Uterus (tissue), 4 donors: ENCODE measurements around the gene ACSS1. TPM values are rescaled to one million over a fixed set of nuclear protein-coding genes. Genes with fewer than 3 reads are reported as not detected.
"Not testable (repeated sequence)": the region's sequence is repeated elsewhere in the genome, so short reads cannot be mapped to it uniquely, and the experiment has no call there.

Experiments used
- DNase-seq, 2 donors: peaks; one replicate each; pipeline ENCODE4 v3.0.0-alpha.2; 2019 to 2020
- H3K27ac ChIP-seq, 2 donors: fragments of 200-600 bp; sonication (generic); 1 replicate in 1 of 2; 2 replicates in 1 of 2; pipeline ENCODE4 v1.5.1; 2016 to 2018
- H3K27me3 ChIP-seq, 2 donors: fragments of 200-600 bp; sonication (generic); one replicate each; pipeline ENCODE4 v1.5.1; 2018 to 2019; ENCODE audit warnings: control low read depth in 1 of 2
- H3K36me3 ChIP-seq, 2 donors: fragments of 200-600 bp; sonication (generic); one replicate each; pipeline ENCODE4 v1.5.1; 2019; ENCODE audit warnings: control low read depth in 1 of 2
- H3K4me1 ChIP-seq, 2 donors: fragments of 200-600 bp; sonication (generic); one replicate each; pipeline ENCODE4 v1.5.1; 2018 to 2019; ENCODE audit warnings: control low read depth in 1 of 2
- H3K4me3 ChIP-seq, 2 donors: fragments of 200-600 bp; sonication (generic); 1 replicate in 1 of 2; 2 replicates in 1 of 2; pipeline ENCODE4 v1.5.1; 2018 to 2019; ENCODE audit warnings: mild to moderate bottlenecking in 1 of 2
- H3K9me3 ChIP-seq, 2 donors: fragments of 200-600 bp; sonication (generic); one replicate each; pipeline ENCODE4 v1.5.1; 2019; ENCODE audit warnings: control low read depth in 1 of 2
- POLR2A ChIP-seq, 2 donors: fragments of 450-650 bp; IDR thresholded peaks; one replicate each; pipeline ENCODE4 v1.6.1; 2016; ENCODE audit warnings: antibody characterized with exemption in 2 of 2, mild to moderate bottlenecking in 1 of 2, moderate library complexity in 1 of 2
- intact Hi-C: fragments of 100-400 bp; cut with DNase I; formaldehyde crosslinking; loops from one replicate; pipeline ENCODE4 v1.15.1; 2023; ENCODE audit warnings: low total_unique reads
- total RNA-seq, 4 donors: library from RNA; depleted of rRNA in 3 of 4; stranded (reverse); fragments of >200 nt in 3 of 4; gene quantifications; one replicate each; pipeline versions ENCODE4 v1.1.0 to v1.2.4, GENCODE V29; 2014 to 2023
- TF ChIP-seq, protein P1 (sequence below), 4 experiments: fragments of 200-600 bp in 2 of 4; fragments of 450-650 bp in 2 of 4; sonication (generic) in 2 of 4; IDR thresholded peaks; one replicate each; pipeline ENCODE4 v1.5.1; 2016 to 2019; ENCODE audit warnings: antibody characterized with exemption in 4 of 4, mild to moderate bottlenecking in 2 of 4, moderate library complexity in 1 of 4
- donor health status: DM: yes; HTN: yes; CAD: no.

ACSS1 gene
- total RNA-seq, 4 donors from 2014 or later, result 11.8 to 35.1 (median 23.1) TPM

DNA sequence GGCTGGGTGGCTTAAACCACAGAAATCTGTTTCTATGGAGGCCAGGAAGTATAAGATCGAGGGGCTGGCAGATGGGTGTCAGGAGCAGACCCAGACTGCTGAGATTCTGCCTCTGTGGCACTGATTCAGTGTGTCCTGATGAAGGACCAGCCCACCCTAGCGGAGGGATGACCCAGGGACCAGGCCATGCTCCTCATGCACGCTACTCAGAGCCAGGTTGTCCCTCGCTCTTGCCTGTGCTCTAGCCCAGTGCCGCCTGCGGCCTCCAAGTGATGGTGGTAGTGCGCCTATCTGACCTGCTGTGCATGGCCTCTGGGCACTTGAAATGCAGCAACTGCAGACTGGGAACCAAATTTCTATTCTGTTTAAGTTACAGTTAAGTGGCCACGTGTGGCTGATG, 52.3 kb downstream of the ACSS1 start:
- Histone ChIP-seq H3K9me3 (no peaks in the 10 kb centered on the region), H3K27ac (peak overlapping the region; percentile 12 to 30), H3K36me3 (no peaks in the 10 kb centered on the region), H3K4me3 (no peak overlapping the region), H3K27me3 (no peaks in the 10 kb centered on the region), H3K4me1 (peaks cover 0 to 5% of the 10 kb centered on the region in 2 donors)
- TF ChIP-seq, protein P1, sequence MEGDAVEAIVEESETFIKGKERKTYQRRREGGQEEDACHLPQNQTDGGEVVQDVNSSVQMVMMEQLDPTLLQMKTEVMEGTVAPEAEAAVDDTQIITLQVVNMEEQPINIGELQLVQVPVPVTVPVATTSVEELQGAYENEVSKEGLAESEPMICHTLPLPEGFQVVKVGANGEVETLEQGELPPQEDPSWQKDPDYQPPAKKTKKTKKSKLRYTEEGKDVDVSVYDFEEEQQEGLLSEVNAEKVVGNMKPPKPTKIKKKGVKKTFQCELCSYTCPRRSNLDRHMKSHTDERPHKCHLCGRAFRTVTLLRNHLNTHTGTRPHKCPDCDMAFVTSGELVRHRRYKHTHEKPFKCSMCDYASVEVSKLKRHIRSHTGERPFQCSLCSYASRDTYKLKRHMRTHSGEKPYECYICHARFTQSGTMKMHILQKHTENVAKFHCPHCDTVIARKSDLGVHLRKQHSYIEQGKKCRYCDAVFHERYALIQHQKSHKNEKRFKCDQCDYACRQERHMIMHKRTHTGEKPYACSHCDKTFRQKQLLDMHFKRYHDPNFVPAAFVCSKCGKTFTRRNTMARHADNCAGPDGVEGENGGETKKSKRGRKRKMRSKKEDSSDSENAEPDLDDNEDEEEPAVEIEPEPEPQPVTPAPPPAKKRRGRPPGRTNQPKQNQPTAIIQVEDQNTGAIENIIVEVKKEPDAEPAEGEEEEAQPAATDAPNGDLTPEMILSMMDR (IDR thresholded peaks at IDR 0.05), result no peak
- no peak for TF ChIP-seq POLR2A (IDR thresholded peaks at IDR 0.05)
- DNase-seq, result no peak
- intact Hi-C loops, result no loop called here

DNA sequence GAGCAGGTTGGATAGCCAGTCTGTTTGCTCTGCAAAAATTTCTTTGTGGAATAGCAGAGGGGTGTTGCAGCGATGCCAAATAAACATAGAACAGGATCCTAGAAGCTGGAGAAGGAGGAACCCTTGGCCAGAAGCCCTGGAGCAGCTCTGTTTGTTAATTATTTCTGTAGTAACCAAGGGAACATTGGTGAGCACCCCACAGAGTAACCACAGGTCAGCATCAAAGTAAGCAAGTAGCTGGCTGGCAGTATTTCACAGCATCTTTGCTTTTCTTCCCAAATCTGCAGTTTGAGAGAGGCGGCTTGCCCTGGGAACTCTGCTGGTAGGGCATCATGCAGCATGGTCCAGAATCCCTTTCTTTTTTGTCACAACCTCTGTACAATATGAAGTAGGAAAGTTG, 52.7 kb downstream of the ACSS1 start:
- Histone ChIP-seq H3K36me3 (no peaks in the 10 kb centered on the region), H3K27me3 (no peaks in the 10 kb centered on the region), H3K27ac (peak overlapping the region; percentile 12 to 26), H3K9me3 (no peaks in the 10 kb centered on the region), H3K4me1 (peaks cover 0 to 5% of the 10 kb centered on the region in 2 donors), H3K4me3 (no peak overlapping the region)
- intact Hi-C loops, result no loop called here
- peak; percentile 60 to 70 for DNase-seq
- TF ChIP-seq, protein P1 (IDR thresholded peaks at IDR 0.05), result no peak
- no peak for TF ChIP-seq POLR2A (IDR thresholded peaks at IDR 0.05)

DNA sequence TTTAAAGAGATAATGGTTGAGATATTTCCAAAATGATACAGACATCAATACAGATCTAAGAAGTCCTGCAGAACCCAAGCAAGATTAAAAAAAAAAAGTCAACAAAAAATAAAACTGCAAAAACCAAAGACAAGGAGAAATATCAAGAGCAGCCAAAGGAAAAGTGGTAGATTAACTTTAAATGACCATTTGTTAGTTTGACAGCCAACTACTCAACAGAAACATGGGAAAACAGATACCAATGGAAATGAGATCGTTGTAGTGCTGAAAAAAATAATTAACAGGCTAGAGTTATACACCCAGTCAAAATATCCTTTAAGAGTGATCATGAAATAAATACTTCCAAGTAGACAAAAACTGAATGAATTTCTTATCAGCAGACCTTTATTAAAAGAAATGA, 54.9 kb downstream of the ACSS1 start:
- H3K27ac ChIP-seq, result no peak overlapping the region
- H3K9me3 ChIP-seq, result no peaks in the 10 kb centered on the region
- H3K27me3 ChIP-seq, result no peaks in the 10 kb centered on the region
- no peak for TF ChIP-seq POLR2A (IDR thresholded peaks at IDR 0.05)
- TF ChIP-seq, protein P1 (IDR thresholded peaks at IDR 0.05), result no peak
- intact Hi-C loops, result no loop called here
- H3K36me3 ChIP-seq, result no peaks in the 10 kb centered on the region
- H3K4me3 ChIP-seq, result no peak overlapping the region
- DNase-seq, result no peak
- H3K4me1 ChIP-seq, result peaks cover 0 to 9% of the 10 kb centered on the region in 2 donors

DNA sequence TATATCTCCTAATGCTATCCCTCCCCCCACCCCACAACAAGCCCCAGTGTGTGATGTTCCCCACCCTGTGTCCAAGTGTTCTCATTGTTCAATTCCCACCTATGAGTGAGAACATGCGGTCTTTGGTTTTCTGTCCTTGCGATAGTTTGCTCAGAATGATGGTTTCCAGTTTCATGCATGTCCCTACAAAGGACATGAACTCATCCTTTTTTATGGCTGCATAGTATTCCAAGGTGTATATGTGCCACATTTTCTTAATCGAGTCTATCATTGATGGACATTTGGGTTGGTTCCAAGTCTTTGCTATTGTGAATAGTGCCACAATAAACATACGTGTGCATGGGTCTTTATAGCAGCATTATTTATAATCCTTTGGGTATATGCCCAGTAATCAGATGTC, 56.6 kb downstream of the ACSS1 start:
- H3K4me3 ChIP-seq, intact Hi-C loops, H3K27me3 ChIP-seq, H3K36me3 ChIP-seq, H3K4me1 ChIP-seq, H3K9me3 ChIP-seq, DNase-seq, H3K27ac ChIP-seq: not testable (repeated sequence)

DNA sequence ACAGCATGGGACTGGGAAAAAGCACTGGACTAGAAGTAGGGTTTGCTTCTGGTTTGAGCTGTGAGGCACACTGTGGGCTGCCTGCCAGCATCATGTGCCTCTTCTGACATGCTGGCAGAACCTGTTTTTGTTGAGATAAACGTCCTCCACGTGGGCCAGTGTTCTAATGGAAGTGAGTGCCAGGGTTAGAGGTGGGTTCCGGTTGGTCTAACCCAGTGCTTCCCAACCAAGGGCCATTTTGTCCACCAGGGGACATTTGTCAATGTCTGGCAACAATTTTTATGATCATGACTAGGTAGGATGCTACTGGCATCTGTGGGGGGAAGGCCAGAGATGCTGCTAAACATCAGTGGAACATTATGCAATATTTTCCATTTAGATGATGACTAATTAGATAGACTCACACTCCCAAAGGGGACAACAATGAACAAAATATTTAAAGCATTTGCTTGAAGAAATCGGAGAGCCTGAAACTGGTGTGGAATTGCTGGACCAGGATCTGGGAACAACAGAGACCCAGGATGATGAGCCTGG, 57.6 kb downstream of the ACSS1 start:
- Histone ChIP-seq H3K4me1 (peaks cover under 1 to 9% of the 10 kb centered on the region in 2 donors), H3K27ac (peak overlapping the region; percentile 35 to 61), H3K27me3 (no peaks in the 10 kb centered on the region), H3K4me3 (no peak overlapping the region), H3K36me3 (no peaks in the 10 kb centered on the region), H3K9me3 (no peaks in the 10 kb centered on the region)
- peak; percentile 69 to 80 for DNase-seq
- no peak for TF ChIP-seq POLR2A (IDR thresholded peaks at IDR 0.05)
- TF ChIP-seq, protein P1 (IDR thresholded peaks at IDR 0.05), result no peak
- intact Hi-C loops, result no loop called here

DNA sequence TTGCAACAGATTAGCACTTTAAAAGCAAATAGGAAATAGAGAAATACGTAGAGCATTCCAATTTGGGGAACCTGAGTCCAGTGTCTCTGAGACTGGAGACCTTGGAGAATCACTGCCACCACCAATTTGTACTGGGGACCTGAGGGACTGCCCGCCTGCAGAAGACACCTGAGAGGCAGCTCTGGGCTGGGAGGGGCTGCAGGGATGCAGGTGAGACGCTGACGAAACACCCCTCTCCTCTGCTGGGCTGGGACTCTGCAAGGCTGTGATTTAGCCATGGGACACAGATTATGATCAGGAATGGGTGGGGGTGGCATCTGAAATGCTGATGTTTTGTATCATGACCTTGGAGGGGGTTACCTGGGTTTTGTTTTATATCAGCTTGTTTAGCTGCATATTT, 58.4 kb downstream of the ACSS1 start:
- H3K9me3 ChIP-seq, result no peaks in the 10 kb centered on the region
- peaks cover 4 to 9% of the 10 kb centered on the region in 2 donors for H3K4me1 ChIP-seq
- DNase-seq, result no peak
- TF ChIP-seq POLR2A (IDR thresholded peaks at IDR 0.05), result no peak
- TF ChIP-seq, protein P1 (IDR thresholded peaks at IDR 0.05), result no peak
- no peaks in the 10 kb centered on the region for H3K36me3 ChIP-seq
- intact Hi-C loops, result loop anchor here (10.0 kb wide), 1 partner anchor 395 kb away; the partner anchor contains the start of gene ABHD12
- no peak overlapping the region for H3K4me3 ChIP-seq
- H3K27me3 ChIP-seq, result no peaks in the 10 kb centered on the region
- H3K27ac ChIP-seq, result peak overlapping the region in 1 of 2 donors; percentile 61
